MM.1S (cell line): ENCODE data around the gene DCLRE1C.
"Not testable (repeated sequence)": the region's sequence is repeated elsewhere in the genome, so short reads cannot be mapped to it uniquely, and the experiment has no call there.

Experiments used
- DNase-seq: peaks from one replicate; pipeline ENCODE4 v3.0.0-alpha.2; 2015
- H2AFZ ChIP-seq: fragments of 300-600 bp; sonication (generic); 2 replicates; pipeline ENCODE4 v1.6.0; 2016; ENCODE audit warnings: antibody characterized with exemption, low read length
- H3F3A ChIP-seq: fragments of 300-600 bp; sonication (generic); 2 replicates; pipeline ENCODE4 v1.6.1; 2016; ENCODE audit warnings: mild to moderate bottlenecking, antibody characterized with exemption, low read length, moderate library complexity, mixed read lengths; ENCODE audit not compliant: insufficient read depth
- H3K27ac ChIP-seq: fragments of 300-600 bp; sonication (generic); 2 replicates; pipeline ENCODE4 v1.5.1; 2016; ENCODE audit warnings: mild to moderate bottlenecking, low read length
- H3K27me3 ChIP-seq: fragments of 300-600 bp; sonication (generic); replicated peaks from 2 replicates; pipeline ENCODE4 v1.6.0; 2016; ENCODE audit warnings: low read length; ENCODE audit not compliant: insufficient read depth
- H3K36me3 ChIP-seq: fragments of 300-600 bp; sonication (generic); replicated peaks from 2 replicates; pipeline ENCODE4 v1.6.1; 2016; ENCODE audit warnings: mild to moderate bottlenecking, low read length, mixed read lengths; ENCODE audit not compliant: insufficient read depth
- H3K4me1 ChIP-seq: fragments of 300-600 bp; sonication (generic); 2 replicates; pipeline ENCODE4 v1.6.1; 2016; ENCODE audit warnings: low read length, mixed read lengths
- H3K4me2 ChIP-seq: fragments of 300-600 bp; sonication (generic); 2 replicates; pipeline ENCODE4 v1.6.0; 2016; ENCODE audit warnings: low read depth, low read length
- H3K4me3 ChIP-seq: fragments of 300-600 bp; sonication (generic); 2 replicates; pipeline ENCODE4 v1.5.1; 2016; ENCODE audit warnings: low read length, mixed read lengths
- H3K79me2 ChIP-seq: fragments of 300-600 bp; sonication (generic); 2 replicates; pipeline ENCODE4 v1.6.1; 2016; ENCODE audit warnings: mixed run types, low read length, mixed read lengths
- H3K9ac ChIP-seq: fragments of 300-600 bp; sonication (generic); 2 replicates; pipeline ENCODE4 v1.6.1; 2016; ENCODE audit warnings: low read length, mixed read lengths
- H3K9me2 ChIP-seq: fragments of 300-600 bp; sonication (generic); replicated peaks from 2 replicates; pipeline ENCODE4 v1.6.1; 2016; ENCODE audit warnings: mild to moderate bottlenecking, low read length, mixed read lengths; ENCODE audit not compliant: insufficient read depth
- H3K9me3 ChIP-seq: fragments of 300-600 bp; sonication (generic); replicated peaks from 2 replicates; pipeline ENCODE4 v1.6.1; 2016; ENCODE audit warnings: mild to moderate bottlenecking, low read length, mixed read lengths; ENCODE audit not compliant: insufficient read depth
- H4K20me1 ChIP-seq: fragments of 300-600 bp; sonication (generic); 2 replicates; pipeline ENCODE4 v1.6.1; 2016; ENCODE audit warnings: mild to moderate bottlenecking, low read length, moderate library complexity, mixed read lengths; ENCODE audit not compliant: insufficient read depth
- CTCF ChIP-seq: fragments of 300-600 bp; sonication (generic); IDR thresholded peaks from 2 replicates; pipeline ENCODE4 v1.5.1; 2016; ENCODE audit warnings: antibody characterized with exemption, low read length, mixed read lengths
- EZH2 ChIP-seq: fragments of 300-600 bp; sonication (generic); optimal IDR thresholded peaks from 2 replicates; pipeline ENCODE3; 2017; ENCODE audit warnings: low read depth, mild to moderate bottlenecking, antibody characterized with exemption, low read length, mixed read lengths
- EZH2phosphoT487 ChIP-seq: fragments of 300-600 bp; sonication (generic); IDR thresholded peaks from 2 replicates; pipeline ENCODE4 v1.6.1; 2018; ENCODE audit warnings: antibody characterized with exemption, low read length

Gene DCLRE1C

DNA sequence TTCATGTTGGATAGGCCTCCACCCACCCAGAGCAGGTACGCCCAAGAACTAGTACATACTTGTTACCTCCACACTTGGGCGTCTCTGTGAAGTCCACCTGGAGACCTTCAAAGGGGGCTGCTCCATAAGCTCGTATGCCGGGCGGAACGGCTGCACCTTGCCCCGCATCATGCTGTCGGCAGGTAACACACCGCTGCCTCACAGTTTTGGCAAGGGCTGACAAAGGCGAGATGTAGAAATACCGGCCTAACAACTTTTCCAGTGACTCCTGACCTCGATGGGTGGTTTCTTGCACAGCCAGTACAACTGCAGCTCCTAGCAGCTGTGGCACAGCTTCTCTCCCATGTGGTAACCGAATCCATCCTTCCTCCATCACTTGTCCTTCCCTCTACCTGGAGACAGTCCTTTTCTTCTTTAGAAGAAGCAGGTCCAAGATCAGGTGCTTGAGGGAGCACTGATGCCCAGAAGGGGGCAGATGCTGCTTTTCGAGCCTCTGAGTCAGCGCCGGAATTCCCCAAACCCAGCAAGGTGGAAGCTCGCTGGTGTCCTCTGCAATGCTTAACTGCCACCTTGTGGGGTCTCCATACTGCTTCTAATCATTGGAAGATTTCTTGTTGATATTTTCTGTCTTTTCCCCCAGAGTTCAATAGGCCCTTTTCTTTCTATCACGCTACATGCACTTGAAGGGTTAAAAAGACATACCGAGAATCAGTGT lies 37.3 kb upstream of the DCLRE1C start:
- DNase-seq, result peak; percentile 58
- not testable (repeated sequence) for H3K4me2 ChIP-seq, H3K4me1 ChIP-seq, H3K9ac ChIP-seq, H3K36me3 ChIP-seq, H3K27ac ChIP-seq, H3K9me2 ChIP-seq, H3K27me3 ChIP-seq, H3K9me3 ChIP-seq, H2AFZ ChIP-seq, H3K4me3 ChIP-seq, H4K20me1 ChIP-seq, H3F3A ChIP-seq, H3K79me2 ChIP-seq
- TF ChIP-seq CTCF, result peak; percentile 28; the same call in 1 of the 2 replicates

GRCh38 chr10:14989552-14989951 lies 35.7 kb upstream of the DCLRE1C start:
- not testable (repeated sequence) for H2AFZ ChIP-seq, H3K36me3 ChIP-seq, DNase-seq, H3K9me3 ChIP-seq, H3K4me3 ChIP-seq, H3K27ac ChIP-seq, H3K4me2 ChIP-seq, H3K9me2 ChIP-seq, H3K27me3 ChIP-seq, H3K9ac ChIP-seq, H4K20me1 ChIP-seq, H3K79me2 ChIP-seq, H3K4me1 ChIP-seq, H3F3A ChIP-seq

- H2AFZ ChIP-seq, result no peak overlapping the region
Observed at GRCh38 chr10:14982744-14983143, 28.8 kb upstream of the DCLRE1C start.

More at GRCh38 chr10:14982744-14983143, 28.8 kb upstream of the DCLRE1C start:
- Histone ChIP-seq H3F3A (no peaks in the 10 kb centered on the region), H3K27me3 (no peaks in the 10 kb centered on the region), H3K9me2 (no peaks in the 10 kb centered on the region), H3K9me3 (no peaks in the 10 kb centered on the region), H4K20me1 (no peaks in the 10 kb centered on the region), H3K36me3 (no peaks in the 10 kb centered on the region), H3K79me2 (no peaks in the 10 kb centered on the region), H3K4me2 (no peak overlapping the region), H3K4me3 (no peak overlapping the region), H3K9ac (no peak overlapping the region), H3K4me1 (no peaks in the 10 kb centered on the region), H3K27ac (no peak overlapping the region)
- TF ChIP-seq EZH2phosphoT487 (no peak), EZH2 (no peak), CTCF (no peak)
- DNase-seq, result no peak
